Spleen (tissue), 11 donors: ENCODE measurements around the gene KLHL2. TPM values are rescaled to one million over a fixed set of nuclear protein-coding genes. Genes with fewer than 3 reads are reported as not detected.

Experiments used
- DNase-seq: peaks from one replicate; pipeline ENCODE4 v3.0.0-alpha.2; 2020
- H3K27ac ChIP-seq, 8 donors: fragments of 200-600 bp; sonication (generic) in 7 of 8; 1 replicate in 4 of 8; 2 replicates in 4 of 8; pipeline versions ENCODE4 v1.5.0 to v1.8.0; 2016 to 2021; ENCODE audit warnings: inconsistent platforms in 4 of 8, mild to moderate bottlenecking in 4 of 8, moderate library complexity in 1 of 8
- H3K27me3 ChIP-seq, 7 donors: fragments of 200-600 bp; sonication (generic) in 6 of 7; replicated peaks in 1 of 7; 1 replicate in 4 of 7; 2 replicates in 3 of 7; pipeline versions ENCODE4 v1.5.0 to v1.8.0; 2016 to 2021; ENCODE audit warnings: inconsistent platforms in 3 of 7, mild to moderate bottlenecking in 1 of 7
- H3K36me3 ChIP-seq, 6 donors: fragments of 200-600 bp; sonication (generic) in 5 of 6; 1 replicate in 4 of 6; 2 replicates in 2 of 6; pipeline versions ENCODE4 v1.5.0 to v1.8.0; 2016 to 2021; ENCODE audit warnings: inconsistent platforms in 2 of 6
- H3K4me1 ChIP-seq, 6 donors: fragments of 200-600 bp; sonication (generic) in 5 of 6; 1 replicate in 3 of 6; 2 replicates in 3 of 6; pipeline versions ENCODE4 v1.5.0 to v1.8.0; 2016 to 2021; ENCODE audit warnings: inconsistent platforms in 3 of 6
- H3K4me3 ChIP-seq, 8 donors: fragments of 200-600 bp; sonication (generic) in 7 of 8; 1 replicate in 4 of 8; 2 replicates in 4 of 8; pipeline versions ENCODE4 v1.5.0 to v1.8.0; 2016 to 2021; ENCODE audit warnings: inconsistent platforms in 4 of 8, mild to moderate bottlenecking in 4 of 8, moderate library complexity in 2 of 8
- H3K9me3 ChIP-seq, 8 donors: fragments of 200-600 bp; sonication (generic) in 7 of 8; 1 replicate in 4 of 8; 2 replicates in 4 of 8; pipeline versions ENCODE4 v1.5.0 to v1.8.0; 2016 to 2021; ENCODE audit warnings: inconsistent platforms in 4 of 8
- POLR2A ChIP-seq, 3 donors: fragments of 450-650 bp; IDR thresholded peaks; one replicate each; pipeline ENCODE4 v1.5.1; 2017; ENCODE audit warnings: antibody characterized with exemption in 3 of 3, mild to moderate bottlenecking in 1 of 3
- POLR2AphosphoS5 ChIP-seq, 3 donors: sonication (generic); formaldehyde crosslinking; IDR thresholded peaks; one replicate each; pipeline ENCODE4 v1.5.1; 2017; ENCODE audit warnings: antibody characterized with exemption in 3 of 3
- WGBS, 5 donors: extraction: QIAGEN DNeasy Blood & Tissue Kit in 3 of 5; methylation state at CpG; one replicate each; pipeline versions ENCODE4 v1.1.5 to v1.1.7; 2013 to 2018; 5-methylcytosine and 5-hydroxymethylcytosine counted together
- intact Hi-C: fragments of 100-400 bp; cut with DNase I; formaldehyde crosslinking; loops from one replicate; pipeline ENCODE4 v1.15.0; 2023; ENCODE audit warnings: low total_unique reads
- polyA plus RNA-seq, 3 donors: library from polyadenylated mRNA; stranded (reverse); fragments of 200-250 nt; gene quantifications; one replicate each; pipeline ENCODE4 v1.2.1, GENCODE V29; 2013
- total RNA-seq, 7 donors: library from RNA; depleted of rRNA in 3 of 7; stranded (reverse); fragments of >200 nt in 3 of 7; fragmentation: NEBNext Ultra II Directional in 4 of 7; extraction: Animal tissue kit (Norgen Biotek cat#: 25700) in 4 of 7; gene quantifications; one replicate each; pipeline versions ENCODE4 v1.1.0 to v1.2.1, GENCODE V29; 2016 to 2021
- TF ChIP-seq, protein P1 (sequence below), 11 experiments: fragments of 200-600 bp in 7 of 11; fragments of 450-650 bp in 4 of 11; sonication (generic) in 4 of 11; IDR thresholded peaks in 8 of 11; conservative IDR thresholded peaks in 3 of 11; 1 replicate in 7 of 11; 2 replicates in 4 of 11; pipeline versions ENCODE4 v1.4.0 to v1.8.0; 2016 to 2021; ENCODE audit warnings: antibody characterized with exemption in 11 of 11, inconsistent platforms in 4 of 11, mild to moderate bottlenecking in 1 of 11
- donor health status: healthy with polysubstance abuse.
- donor health status: DM: no; HTN: no; CAD: no; lungs with moderate emphysema.
- donor health status: DM: no; HTN: no; CAD: no.
- donor health status: Bipolar disorder and iron deficiency.
- donor health status: healthy.
- donor health status: DM: no; HTN: no; CAD: no.
- donor health status: DM: yes; HTN: yes; CAD: no.

The KLHL2 gene
- total and polyA plus RNA-seq, 10 donors, result 10.8 to 102 (median 48.5) TPM

- Histone ChIP-seq H3K27me3 (no peaks in the 10 kb centered on the region), H3K4me1 (no peaks in the 10 kb centered on the region), H3K9me3 (no peaks in the 10 kb centered on the region), H3K4me3 (no peak overlapping the region), H3K27ac (no peak overlapping the region), H3K36me3 (no peaks in the 10 kb centered on the region)
- intact Hi-C loops, result no loop called here
- DNase-seq, result no peak
- WGBS, 5 donors, result 89 to 100% (median 95%) methylated on average over 1 of the region's 1 CpG
- TF ChIP-seq, protein P1, sequence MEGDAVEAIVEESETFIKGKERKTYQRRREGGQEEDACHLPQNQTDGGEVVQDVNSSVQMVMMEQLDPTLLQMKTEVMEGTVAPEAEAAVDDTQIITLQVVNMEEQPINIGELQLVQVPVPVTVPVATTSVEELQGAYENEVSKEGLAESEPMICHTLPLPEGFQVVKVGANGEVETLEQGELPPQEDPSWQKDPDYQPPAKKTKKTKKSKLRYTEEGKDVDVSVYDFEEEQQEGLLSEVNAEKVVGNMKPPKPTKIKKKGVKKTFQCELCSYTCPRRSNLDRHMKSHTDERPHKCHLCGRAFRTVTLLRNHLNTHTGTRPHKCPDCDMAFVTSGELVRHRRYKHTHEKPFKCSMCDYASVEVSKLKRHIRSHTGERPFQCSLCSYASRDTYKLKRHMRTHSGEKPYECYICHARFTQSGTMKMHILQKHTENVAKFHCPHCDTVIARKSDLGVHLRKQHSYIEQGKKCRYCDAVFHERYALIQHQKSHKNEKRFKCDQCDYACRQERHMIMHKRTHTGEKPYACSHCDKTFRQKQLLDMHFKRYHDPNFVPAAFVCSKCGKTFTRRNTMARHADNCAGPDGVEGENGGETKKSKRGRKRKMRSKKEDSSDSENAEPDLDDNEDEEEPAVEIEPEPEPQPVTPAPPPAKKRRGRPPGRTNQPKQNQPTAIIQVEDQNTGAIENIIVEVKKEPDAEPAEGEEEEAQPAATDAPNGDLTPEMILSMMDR (IDR thresholded peaks at IDR 0.05 in 8 of 11, conservative IDR thresholded peaks at IDR 0.05 in 3 of 11), result no peak
- TF ChIP-seq POLR2A (IDR thresholded peaks at IDR 0.05) (no peak), POLR2AphosphoS5 (IDR thresholded peaks at IDR 0.05) (no peak)
These were observed 16.6 kb upstream of the KLHL2 start for GRCh38 chr4:165190591-165191347.

- no peaks in the 10 kb centered on the region for H3K36me3 ChIP-seq
- no peak for TF ChIP-seq POLR2A (IDR thresholded peaks at IDR 0.05)
- TF ChIP-seq, protein P1 (IDR thresholded peaks at IDR 0.05 in 8 of 11, conservative IDR thresholded peaks at IDR 0.05 in 3 of 11), result no peak
- TF ChIP-seq POLR2AphosphoS5 (IDR thresholded peaks at IDR 0.05), result no peak
- DNase-seq, result no peak
- H3K27me3 ChIP-seq, result no peaks in the 10 kb centered on the region
- no peak overlapping the region for H3K27ac ChIP-seq
- no peaks in the 10 kb centered on the region for H3K9me3 ChIP-seq
- no peaks in the 10 kb centered on the region for H3K4me1 ChIP-seq
- H3K4me3 ChIP-seq, result no peak overlapping the region
- intact Hi-C loops, result no loop called here
- 78 to 82% (median 81%) methylated on average over 2 of the region's 2 CpGs for WGBS, 5 donors
These were observed 16.1 kb upstream of the KLHL2 start for GRCh38 chr4:165191348-165191656.

- no peak for DNase-seq
- WGBS, 5 donors, result 72 to 83% (median 81%) methylated on average over 7 of the region's 7 CpGs
- H3K27ac ChIP-seq, result no peak overlapping the region
- intact Hi-C loops, result no loop called here
- H3K36me3 ChIP-seq, result no peaks in the 10 kb centered on the region
- no peaks in the 10 kb centered on the region for H3K27me3 ChIP-seq
- TF ChIP-seq POLR2AphosphoS5 (IDR thresholded peaks at IDR 0.05) (no peak), POLR2A (IDR thresholded peaks at IDR 0.05) (no peak)
- TF ChIP-seq, protein P1 (IDR thresholded peaks at IDR 0.05 in 8 of 11, conservative IDR thresholded peaks at IDR 0.05 in 3 of 11), result no peak
- H3K9me3 ChIP-seq, result no peaks in the 10 kb centered on the region
- no peak overlapping the region for H3K4me3 ChIP-seq
- no peaks in the 10 kb centered on the region for H3K4me1 ChIP-seq
These were observed 15.4 kb upstream of the KLHL2 start for GRCh38 chr4:165191814-165192499.

DNA sequence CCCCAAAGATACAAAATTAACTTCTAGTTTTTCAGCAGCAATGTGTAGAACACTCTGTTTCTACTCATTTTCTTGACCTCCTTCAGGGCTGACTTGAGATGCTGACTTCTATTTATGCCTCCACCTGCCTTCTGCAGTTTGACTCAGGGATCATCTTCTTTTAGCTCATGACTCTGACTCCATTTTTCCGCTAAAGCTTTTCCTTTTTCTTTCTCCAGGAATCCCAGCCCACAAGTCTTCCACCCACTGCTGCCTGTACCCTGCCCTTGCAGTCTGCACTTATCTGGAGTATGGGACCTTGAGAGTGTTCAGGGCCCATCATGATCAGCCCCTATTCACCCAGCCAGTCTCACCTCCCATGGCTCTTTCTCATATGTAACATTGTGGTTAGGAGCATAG is 14.9 kb upstream of the KLHL2 start:
- no peaks in the 10 kb centered on the region for H3K27me3 ChIP-seq
- TF ChIP-seq POLR2AphosphoS5 (IDR thresholded peaks at IDR 0.05) (no peak), POLR2A (IDR thresholded peaks at IDR 0.05) (no peak)
- TF ChIP-seq, protein P1 (IDR thresholded peaks at IDR 0.05 in 8 of 11, conservative IDR thresholded peaks at IDR 0.05 in 3 of 11), result no peak
- H3K36me3 ChIP-seq, result no peaks in the 10 kb centered on the region
- no peak overlapping the region for H3K4me3 ChIP-seq
- intact Hi-C loops, result no loop called here
- DNase-seq, result no peak
- 90 to 100% (median 97%) methylated on average over 1 of the region's 1 CpG for WGBS, 5 donors
- H3K9me3 ChIP-seq, result no peaks in the 10 kb centered on the region
- no peak overlapping the region for H3K27ac ChIP-seq
- H3K4me1 ChIP-seq, result no peaks in the 10 kb centered on the region
